ACHN (cell line): Measurements from ENCODE around the gene CDCP2.

Experiments used
- DNase-seq: peaks from one replicate; pipeline ENCODE4 v3.0.0-alpha.2; 2015
- in situ Hi-C: cut with HindIII; loops from 2 replicates; pipeline ENCODE4 v1.10.0; 2017; ENCODE audit warnings: low sequenced_read_pairs, low pct_ligation_motif_present, low pct_unique_long_range_greater_than_20kb

Gene CDCP2

DNA sequence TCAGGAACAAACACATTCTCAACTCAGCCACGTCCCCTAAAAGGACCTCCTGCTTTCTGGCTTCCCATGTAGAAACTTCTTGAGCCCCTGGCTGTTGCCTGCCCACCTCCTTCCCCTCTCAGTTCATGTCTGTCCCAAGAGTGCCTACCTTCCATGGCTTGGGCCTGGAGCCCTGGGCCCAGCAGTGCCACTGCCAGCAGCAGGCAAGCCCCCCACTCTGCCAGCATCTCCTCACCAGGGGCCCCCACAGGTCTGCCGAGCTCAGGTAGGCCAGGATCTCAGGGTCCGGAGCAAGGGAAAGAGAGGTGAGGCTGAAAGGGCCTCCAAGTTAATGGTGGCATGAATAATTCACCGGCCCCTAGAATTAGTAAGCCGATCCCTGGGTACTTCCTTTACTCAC, at the start of gene CDCP2:
Gene CDCP2, minus strand, starts transcription at position 305 of the 400 bp plus-strand sequence. Its CDS starts 78 bp downstream, at position 227.
- in situ Hi-C loops = no loop called here
- no peak for DNase-seq

DNA sequence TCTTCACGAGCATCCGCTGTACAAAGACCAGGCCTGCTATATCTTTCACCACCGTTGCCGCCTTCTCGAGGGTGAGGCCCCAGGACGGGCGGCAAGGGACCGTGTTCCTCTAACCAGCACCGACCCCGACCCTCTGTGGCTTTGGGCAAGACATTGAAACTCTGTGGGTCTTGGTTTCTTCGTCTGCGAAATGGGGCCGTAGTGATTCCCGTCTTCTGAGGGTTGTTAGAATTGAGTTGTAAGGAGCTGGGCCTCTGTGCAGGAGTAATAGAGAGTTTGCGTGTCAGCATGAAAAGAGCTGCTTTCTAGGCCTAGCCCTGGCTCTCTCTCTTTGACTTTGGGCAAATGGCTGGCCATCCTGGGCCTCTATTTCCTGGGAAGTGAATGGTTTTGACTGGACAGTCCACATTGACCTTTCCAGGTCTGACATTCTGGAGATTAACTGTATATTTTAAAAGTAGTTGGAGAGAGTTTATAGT, 47.8 kb upstream of the CDCP2 start:
- no peak for DNase-seq
- in situ Hi-C loops = no loop called here

DNA sequence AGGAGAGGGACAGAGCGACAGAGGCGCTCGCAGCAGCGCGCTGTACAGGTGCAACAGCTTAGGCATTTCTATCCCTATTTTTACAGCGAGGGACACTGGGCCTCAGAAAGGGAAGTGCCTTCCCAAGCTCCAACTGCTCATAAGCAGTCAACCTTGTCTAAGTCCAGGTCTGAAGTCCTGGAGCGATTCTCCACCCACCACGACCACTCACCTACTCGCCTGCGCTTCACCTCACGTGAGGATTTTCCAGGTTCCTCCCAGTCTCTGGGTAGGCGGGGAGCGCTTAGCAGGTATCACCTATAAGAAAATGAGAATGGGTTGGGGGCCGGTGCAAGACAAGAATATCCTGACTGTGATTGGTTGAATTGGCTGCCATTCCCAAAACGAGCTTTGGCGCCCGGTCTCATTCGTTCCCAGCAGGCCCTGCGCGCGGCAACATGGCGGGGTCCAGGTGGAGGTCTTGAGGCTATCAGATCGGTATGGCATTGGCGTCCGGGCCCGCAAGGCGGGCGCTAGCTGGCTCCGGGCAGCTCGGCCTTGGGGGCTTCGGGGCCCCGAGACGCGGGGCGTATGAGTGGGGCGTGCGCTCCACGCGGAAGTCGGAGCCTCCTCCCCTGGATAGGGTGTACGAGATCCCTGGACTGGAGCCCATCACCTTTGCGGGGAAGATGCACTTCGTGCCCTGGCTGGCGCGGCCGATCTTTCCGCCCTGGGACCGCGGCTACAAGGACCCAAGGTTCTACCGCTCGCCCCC, 47.1 kb upstream of the CDCP2 start, which contains the start of the genes CYB5RL and MRPL37:
Gene CYB5RL, minus strand, starts transcription at position 266 of the 754 bp plus-strand sequence. CDS start 4,414 bp downstream, outside the sequence.
Gene MRPL37, plus strand, starts transcription at position 403 of the 754 bp plus-strand sequence. Its CDS starts 77 bp downstream, at position 480.
- DNase-seq = peak; percentile 95
- in situ Hi-C loops = no loop called here

DNA sequence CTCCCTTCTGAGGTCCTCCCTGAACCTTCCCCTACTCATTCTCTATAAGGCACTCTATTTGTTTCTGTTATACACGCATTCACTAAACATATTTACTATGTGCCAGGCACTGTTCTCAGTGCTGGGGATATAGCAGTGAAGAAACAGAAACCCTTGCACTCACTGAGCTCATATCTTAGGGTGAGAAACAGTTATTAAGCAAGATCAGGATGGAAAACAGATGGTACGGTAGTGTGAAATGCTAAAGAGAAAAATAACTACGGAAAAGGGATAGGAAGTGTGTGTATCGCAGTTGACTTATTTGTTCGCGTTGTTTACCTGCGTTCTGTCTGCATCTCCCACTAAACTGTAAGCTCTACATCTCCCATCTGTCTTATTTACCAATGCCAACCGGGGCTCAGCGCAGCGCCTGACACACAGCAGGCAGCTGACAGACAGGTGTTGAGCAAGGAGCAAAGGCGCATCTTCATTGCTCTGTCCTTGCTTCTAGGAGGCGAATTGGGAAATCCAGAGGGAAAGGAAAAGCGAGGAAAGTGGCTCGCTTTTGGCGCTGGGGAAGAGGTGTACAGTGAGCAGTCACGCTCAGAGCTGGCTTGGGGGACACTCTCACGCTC, 46.5 kb upstream of the CDCP2 start:
- in situ Hi-C loops = no loop called here
- no peak for DNase-seq

DNA sequence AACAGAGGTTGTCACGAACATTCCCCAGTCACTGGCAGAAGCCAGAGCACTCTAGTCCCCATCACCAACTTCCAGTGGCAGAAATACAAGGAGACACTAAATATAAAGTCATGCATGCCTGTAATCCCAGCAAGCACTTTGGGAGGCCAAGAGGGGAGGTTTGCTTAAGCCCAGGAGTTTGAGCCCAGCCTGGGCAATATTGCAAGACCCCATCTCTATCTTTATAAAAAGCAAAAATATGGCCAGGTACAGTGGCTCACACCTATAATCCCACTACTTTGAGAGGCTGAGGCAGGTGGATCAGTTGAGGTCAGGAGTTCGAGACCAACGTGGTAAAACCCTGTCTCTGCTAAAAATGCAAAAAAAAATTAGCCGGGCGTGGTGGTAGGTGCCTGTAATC, 40.7 kb upstream of the CDCP2 start:
- in situ Hi-C loops = no loop called here
- no peak for DNase-seq

DNA sequence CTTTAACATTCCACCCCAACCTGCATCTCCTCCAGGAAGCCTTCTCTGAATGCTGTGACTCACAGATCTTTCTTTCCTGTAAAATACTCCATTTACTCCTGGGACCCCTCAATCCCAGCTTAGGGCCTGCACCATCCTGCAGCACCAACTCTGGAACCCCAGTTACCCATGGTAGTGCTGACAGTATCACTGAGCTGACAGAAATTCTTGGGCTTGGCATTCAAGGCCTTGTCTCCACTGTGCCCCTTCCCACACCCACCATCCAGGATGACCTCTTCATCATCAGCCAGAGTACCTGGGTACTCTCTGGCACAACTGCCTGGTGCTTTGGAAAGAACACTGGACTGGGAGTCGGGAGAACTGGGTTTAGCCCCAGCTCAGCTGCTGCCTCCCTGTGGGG, 38.7 kb upstream of the CDCP2 start:
- no peak for DNase-seq
- in situ Hi-C loops = no loop called here

DNA sequence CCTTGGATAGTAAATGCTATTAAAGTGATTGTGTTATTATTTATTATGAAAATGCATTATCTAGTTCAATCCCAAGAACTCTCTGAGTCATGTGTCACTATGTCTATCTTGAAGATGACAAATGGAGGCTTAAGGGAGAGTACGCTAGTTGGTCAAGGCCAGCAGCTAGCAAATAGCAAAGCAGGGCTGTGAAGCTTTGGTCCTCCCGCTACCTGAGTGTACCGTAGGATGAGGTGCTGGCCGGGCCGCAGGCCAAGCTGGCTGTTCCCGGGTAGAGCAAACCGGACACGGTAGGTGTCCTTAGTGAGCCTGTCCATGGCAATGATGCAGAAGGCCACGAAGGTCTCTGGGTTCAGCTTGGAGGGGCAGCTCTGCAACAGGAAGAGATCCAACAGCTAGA, 37.7 kb upstream of the CDCP2 start:
- in situ Hi-C loops = no loop called here

DNA sequence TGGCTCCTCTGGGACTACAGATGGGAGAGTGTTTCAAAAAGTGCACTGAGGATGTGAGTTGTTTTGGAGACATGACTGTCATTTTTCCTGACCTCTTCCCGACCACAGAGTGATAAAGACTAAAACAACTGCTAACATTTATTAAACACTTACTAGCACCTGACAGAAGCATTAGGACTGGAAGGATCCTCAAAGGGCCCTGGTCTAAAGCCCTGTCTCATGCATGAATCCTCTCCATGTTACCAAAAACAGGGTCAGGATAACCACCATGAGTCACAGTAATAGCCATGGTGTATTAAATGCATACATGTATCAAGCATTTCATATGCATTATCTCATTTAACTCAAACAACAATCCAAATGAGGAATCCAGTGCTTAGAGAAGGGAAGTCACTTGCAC, 35.5 kb upstream of the CDCP2 start:
- in situ Hi-C loops = no loop called here
- DNase-seq = no peak

More for the DNA sequence above, 37.7 kb upstream of the CDCP2 start:
- no peak for DNase-seq

DNA sequence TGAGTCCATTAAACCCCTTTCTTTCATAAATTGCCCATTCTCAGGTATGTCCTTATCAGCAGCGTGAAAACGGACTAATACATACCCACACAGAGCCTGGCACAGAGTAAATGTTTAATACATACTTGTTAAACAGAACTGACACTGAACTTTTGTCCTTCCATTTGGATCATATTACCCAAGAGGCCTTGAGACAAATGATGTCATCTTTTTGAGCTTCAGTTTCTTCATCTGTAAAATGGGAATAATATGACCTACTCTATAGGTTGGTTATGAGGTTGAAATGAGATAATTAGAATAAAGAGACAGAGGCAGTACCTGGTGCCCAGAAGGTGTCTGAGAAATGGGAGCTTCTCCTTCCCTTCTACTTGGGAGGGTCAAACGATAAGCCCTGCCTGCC, 33.3 kb upstream of the CDCP2 start:
- no peak for DNase-seq
- in situ Hi-C loops = no loop called here

DNA sequence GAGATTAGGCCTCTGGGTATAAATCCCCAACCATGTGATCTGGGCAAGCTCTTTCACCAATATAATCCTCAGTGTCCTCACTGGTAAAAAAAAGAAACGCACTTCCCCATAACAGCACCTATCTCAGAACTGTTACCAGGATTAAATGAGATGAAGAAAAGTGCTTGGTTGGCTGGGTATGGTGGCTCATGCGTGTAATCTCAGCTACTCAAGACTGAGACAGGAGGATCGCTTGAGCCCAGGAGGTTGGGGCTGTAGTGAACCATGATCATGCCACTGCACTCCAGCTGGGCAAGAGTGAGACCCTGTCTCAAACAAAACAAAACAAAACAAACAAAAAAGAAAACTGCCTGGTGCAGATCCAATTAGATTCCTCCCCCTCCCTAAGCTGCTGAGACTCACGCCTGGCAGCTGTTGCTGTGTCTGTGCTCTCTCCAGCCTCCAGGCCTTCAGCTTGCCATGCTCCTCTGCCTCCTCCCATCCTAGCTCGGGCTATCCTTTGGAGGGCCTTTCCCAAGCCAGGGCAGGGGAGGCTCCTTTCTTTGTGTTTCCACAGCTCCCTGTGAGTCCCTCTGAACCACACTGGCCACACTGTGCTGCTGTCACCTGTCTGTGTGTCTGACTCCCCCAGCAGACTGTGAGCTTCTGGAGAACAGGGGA, 28.0 kb upstream of the CDCP2 start:
- in situ Hi-C loops = no loop called here
- DNase-seq = no peak

DNA sequence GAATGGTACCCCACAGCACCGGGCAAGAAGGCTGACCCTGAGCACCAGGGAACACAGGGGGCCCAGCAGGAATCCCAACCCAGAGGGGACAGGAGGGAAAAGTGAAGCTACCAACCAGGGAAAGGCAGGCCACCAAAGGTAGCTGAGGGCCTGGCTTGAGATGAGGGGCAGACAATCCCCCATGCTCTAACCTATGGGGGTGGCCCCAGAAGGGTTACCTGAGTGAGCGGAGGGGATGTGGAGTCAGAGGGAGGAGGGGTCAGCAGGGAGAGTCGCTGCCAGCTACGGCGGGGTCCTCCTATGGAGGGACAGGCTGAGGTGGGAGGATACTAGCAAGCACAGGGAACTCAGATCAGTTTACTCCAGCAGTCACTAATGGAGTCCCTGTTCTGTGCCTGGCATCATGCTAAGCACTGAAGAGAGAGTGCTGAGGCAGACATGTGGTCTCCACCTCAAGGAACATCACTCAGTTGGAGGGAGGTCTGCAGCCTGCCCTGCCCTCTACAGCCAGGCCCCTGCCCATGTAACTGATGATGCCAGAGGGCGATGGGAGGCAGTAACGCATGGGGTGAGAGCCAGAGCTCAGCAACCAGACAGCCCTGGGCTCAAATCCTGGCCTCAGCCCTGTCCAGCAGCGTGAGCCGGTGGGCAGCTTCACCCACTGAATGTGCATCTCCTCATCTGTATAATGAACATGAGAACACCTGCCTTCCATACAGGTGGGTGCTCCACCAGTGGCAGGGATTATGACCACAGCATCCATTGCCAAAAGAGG, 25.7 kb upstream of the CDCP2 start:
- in situ Hi-C loops = no loop called here
- no peak for DNase-seq

DNA sequence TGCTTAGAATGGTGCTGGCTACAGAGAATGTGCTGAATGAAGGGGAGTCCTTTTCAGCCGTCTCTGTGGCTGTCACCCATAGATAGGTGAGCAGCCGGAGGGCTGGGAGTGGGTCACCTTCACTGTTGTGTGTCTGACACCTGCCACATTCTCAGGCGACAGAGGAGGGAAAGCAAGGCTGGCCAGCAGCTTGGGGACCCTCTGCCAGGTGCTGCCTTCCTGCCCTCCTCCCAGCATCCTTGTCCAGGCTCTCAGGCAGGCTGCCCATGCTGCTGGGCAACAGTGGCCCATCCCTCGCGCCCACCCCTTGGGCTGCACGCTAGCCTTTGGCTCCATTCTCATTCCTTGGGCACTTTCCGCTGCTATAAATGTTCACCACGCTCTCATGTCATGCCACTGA, 24.9 kb upstream of the CDCP2 start:
- in situ Hi-C loops = no loop called here
- DNase-seq = no peak

DNA sequence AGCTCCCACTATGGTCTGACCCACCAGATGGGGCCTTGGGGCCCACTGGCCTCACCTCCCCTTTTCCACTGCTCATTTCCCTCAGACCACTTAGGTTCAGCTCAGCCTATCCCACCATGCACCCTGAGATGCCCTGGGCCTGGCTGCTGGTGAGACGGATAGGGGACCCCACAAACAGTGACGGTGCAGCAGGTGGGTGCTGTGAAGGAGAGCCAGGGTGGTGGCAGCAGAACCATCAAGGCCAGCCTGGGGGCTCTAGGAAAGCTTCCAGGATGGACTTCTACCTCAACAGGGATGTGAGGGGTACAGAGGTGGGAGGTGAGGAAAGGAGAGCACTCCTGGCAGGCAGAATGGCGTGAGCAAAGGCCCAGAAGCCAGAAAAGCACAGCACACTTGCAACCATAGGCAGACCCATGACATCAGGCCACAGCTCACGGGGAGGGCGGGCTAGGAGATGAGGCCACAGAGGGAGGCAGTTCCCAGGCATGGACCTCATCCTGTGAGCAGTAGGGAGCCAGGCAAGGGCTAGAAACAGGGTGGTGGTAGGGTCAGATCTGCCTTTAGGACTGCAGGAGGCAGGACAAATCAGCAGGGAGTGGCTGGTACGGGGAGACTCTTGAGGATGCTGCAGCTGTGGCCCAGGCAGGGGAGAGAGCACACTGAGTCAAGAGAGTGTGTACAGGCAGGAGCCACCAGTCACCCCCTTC, 24.0 kb upstream of the CDCP2 start:
- DNase-seq = no peak
- in situ Hi-C loops = no loop called here

DNA sequence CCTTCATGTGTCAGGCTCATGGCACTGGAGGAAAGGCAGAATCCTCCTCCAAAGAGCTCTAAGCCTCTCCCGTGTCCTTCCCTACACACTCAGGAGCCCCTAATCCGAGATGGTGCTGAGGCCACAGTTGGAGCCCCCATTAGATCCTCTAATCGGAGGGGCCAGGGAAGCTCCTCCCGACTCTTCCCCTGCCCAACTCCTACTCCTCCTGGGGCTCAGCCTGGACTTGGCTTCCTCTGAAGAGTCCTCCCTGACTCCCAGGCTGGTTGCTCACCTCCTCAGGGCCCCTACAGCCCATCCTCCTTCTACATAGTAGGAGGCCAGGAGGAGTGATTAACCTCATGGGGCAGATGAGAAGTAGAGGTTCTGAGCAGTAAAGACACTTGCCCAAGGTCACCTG, 21.3 kb upstream of the CDCP2 start:
- DNase-seq = no peak
- in situ Hi-C loops = no loop called here

DNA sequence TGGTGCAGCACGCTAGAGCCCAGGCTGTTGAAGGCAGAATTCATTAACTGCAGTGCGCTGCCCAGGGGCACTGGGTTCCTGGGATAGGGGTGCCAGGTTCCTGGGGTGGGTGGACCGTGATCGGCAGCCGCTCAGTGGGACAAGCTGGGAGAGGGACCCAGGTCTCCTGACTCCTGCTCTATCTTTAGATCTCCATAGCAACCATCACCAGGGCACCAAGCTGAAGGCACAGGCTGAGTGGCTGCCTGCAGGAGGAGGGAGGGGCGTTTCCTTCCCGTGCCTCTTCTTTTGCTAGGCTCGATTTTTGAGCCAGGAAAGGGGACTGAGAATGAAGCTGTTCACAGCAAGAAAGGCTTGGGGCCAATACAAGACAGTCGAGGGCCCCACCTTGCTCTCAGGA, 20.9 kb upstream of the CDCP2 start:
- DNase-seq = no peak
- in situ Hi-C loops = no loop called here

DNA sequence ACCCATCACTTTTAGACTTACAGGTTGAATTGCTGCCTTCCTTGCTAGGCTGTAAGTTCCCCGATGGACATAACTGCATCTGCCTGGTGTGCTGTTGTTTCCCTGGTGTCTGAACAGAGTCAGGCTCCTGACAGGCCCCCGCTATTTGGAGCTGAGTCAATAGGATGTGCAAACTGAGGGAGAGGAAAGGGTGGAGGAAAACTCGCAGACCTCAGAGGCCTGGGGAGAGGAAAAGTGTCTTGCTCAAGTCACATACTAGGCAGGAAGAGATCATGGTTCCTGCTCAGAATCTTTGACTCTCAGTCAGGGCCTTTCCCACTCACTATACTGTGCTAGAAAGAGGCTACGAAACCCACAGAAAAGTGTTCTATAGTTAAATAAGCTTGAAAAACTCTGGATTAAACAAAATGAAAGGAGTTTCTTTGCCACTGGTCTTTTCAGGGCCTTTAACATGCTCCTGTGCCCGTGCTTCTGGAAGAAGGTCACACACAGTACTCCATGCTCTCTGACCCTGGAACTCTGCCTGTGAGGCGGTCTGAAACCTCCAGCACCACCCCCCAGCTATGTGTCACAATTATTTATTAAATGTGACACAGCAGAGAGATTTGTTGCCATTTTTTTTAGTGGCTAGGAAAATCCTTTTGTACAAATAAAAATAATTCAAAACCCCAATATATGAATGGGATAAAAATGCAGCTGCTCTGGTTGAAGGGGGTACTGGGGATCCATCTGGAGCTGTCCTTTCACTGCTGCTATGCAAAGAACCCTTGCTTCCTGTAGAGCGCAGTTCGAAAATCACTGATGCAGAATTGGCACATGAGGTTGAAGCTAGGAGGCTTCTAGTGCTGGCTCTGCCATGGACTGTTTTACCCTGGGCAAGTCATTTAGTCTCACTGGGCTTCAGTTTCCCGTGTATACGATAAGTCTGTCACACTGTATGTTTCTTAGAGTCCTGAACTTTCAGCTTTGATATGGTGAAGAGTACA, 20.1 kb upstream of the CDCP2 start:
- no peak for DNase-seq
- in situ Hi-C loops = no loop called here

DNA sequence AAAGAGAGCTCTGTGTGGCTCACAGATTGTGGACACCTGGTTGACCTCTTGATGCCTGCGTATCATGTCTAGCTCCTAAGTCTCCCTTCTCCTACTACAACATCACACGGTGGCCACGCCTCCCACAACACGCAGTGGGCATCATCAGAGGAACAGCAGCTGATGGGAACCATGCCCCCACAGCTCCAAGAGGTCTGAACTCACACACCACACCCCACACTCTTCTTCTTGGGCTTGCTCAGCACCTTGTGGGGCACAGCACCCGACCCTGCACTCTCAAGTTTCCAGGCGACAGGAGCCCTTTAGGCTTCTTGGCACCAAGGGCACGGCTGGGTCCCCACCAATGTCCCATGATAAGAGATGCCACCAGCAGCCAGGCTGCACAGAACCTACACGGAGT, 18.8 kb upstream of the CDCP2 start:
- DNase-seq = no peak
- in situ Hi-C loops = no loop called here
